K562 treated with DMSO at 1 percent for 48 hours (cell line): ENCODE data around the gene BMP10. TPM values are rescaled to one million over a fixed set of nuclear protein-coding genes. Genes with fewer than 3 reads are reported as not detected.

Experiments
- total RNA-seq: library from RNA; unstranded; fragments of 300-600 nt; gene quantifications from 2 replicates; pipeline ENCODE4 v1.2.3, GENCODE V29; 2022; ENCODE audit warnings: low replicate concordance; ENCODE audit errors: extremely low read depth

Gene BMP10
- not detected in 2 replicates for total RNA-seq

GRCh38 chr2:68871159-68871764 is at the start of gene BMP10:
TSS of gene BMP10 (minus strand) at chr2:68871397. CDS start at chr2:68871358, 39 bp downstream.

Other genes starting within 250 kb of the BMP10 start
- gene PROKR1, start 227.8 kb downstream of the BMP10 start, total RNA-seq, result not detected in 2 replicates
- not detected in 2 replicates for gene ARHGAP25, start 136.6 kb downstream of the BMP10 start, total RNA-seq
- gene GKN2, start 81.5 kb upstream of the BMP10 start, total RNA-seq, result not detected in 2 replicates
- gene GKN1, start 103.2 kb upstream of the BMP10 start, total RNA-seq, result not detected in 2 replicates
- not detected in 2 replicates for gene ANTXR1, start 141.8 kb upstream of the BMP10 start, total RNA-seq